Caco-2 (cell line): ENCODE results near the gene PLBD2. TPM values are rescaled to one million over a fixed set of nuclear protein-coding genes. Genes with fewer than 3 reads are reported as not detected.

Experiments
- BruUV-seq: library from RNA; stranded (reverse); fragments of 400-500 nt; replicated peaks from 2 replicates; lab custom pipeline; 2021; lab: Mats Ljungman, UMichigan
- CTCF ChIA-PET: fragments of 300-600 bp; sonication (Branson Sonifier 250); formaldehyde crosslinking; loops from one replicate; lab custom pipeline; 2022; ENCODE audit warnings: antibody characterized with exemption; lab: Charles Lee
- POLR2A ChIA-PET: fragments of 300-600 bp; sonication (Branson Sonifier 250); formaldehyde crosslinking; loops from one replicate; lab custom pipeline; 2022; ENCODE audit warnings: antibody characterized with exemption; lab: Charles Lee
- DNase-seq, 2 experiments: peaks; one replicate each; pipeline versions ENCODE4 v3.0.0 to v3.0.0-alpha.2; 2020 to 2022
- H3K27me3 ChIP-seq: replicated peaks from 2 replicates; pipeline ENCODE4 v1.6.0; 2011; ENCODE audit warnings: low read length; ENCODE audit not compliant: control insufficient read depth, insufficient read depth
- H3K36me3 ChIP-seq: 2 replicates; pipeline ENCODE4 v1.5.1; 2011; ENCODE audit warnings: low read length; ENCODE audit not compliant: control insufficient read depth, insufficient read depth
- H3K4me1 ChIP-seq: fragments of 250-450 bp; sonication (Bioruptor Pico); 2 replicates; pipeline ENCODE4 v1.5.1; 2020; ENCODE audit warnings: mild to moderate bottlenecking
- H3K4me3 ChIP-seq: 2 replicates; pipeline ENCODE4 v1.5.1; 2011; ENCODE audit warnings: low read depth, mild to moderate bottlenecking, control low read depth, low read length
- H3K9me3 ChIP-seq: fragments of 250-450 bp; sonication (Bioruptor Pico); 2 replicates; pipeline ENCODE4 v1.5.1; 2020; ENCODE audit warnings: mild to moderate bottlenecking, moderate library complexity
- H3K27ac Mint-ChIP-seq: one replicate; pipeline ENCODE4 v1.8.0; 2022; ENCODE audit warnings: mixed read lengths; ENCODE audit not compliant: unreplicated experiment
- H3K27me3 Mint-ChIP-seq: one replicate; pipeline ENCODE4 v1.8.0; 2022; ENCODE audit warnings: mixed read lengths; ENCODE audit not compliant: insufficient read depth, unreplicated experiment
- H3K36me3 Mint-ChIP-seq: one replicate; pipeline ENCODE4 v1.8.0; 2022; ENCODE audit warnings: mild to moderate bottlenecking, mixed read lengths; ENCODE audit not compliant: insufficient read depth, unreplicated experiment
- H3K4me1 Mint-ChIP-seq: one replicate; pipeline ENCODE4 v1.8.0; 2022; ENCODE audit warnings: low read depth, mixed read lengths; ENCODE audit not compliant: unreplicated experiment
- H3K4me3 Mint-ChIP-seq: one replicate; pipeline ENCODE4 v1.8.0; 2022; ENCODE audit warnings: mild to moderate bottlenecking, moderate library complexity, mixed read lengths; ENCODE audit not compliant: unreplicated experiment
- H3K9me3 Mint-ChIP-seq: one replicate; pipeline ENCODE4 v1.8.0; 2022; ENCODE audit warnings: mixed read lengths; ENCODE audit not compliant: unreplicated experiment
- CTCF ChIP-seq, 2 experiments: fragments of 200-600 bp in 1 of 2; IDR thresholded peaks; 1 replicate in 1 of 2; 2 replicates in 1 of 2; pipeline versions ENCODE4 v1.5.1 to v1.8.0; 2011 to 2022; ENCODE audit warnings: antibody characterized with exemption in 1 of 2, control low read depth in 1 of 2, inconsistent platforms in 1 of 2, low read depth in 1 of 2, low read length in 1 of 2, mild to moderate bottlenecking in 1 of 2, moderate library complexity in 1 of 2; ENCODE audit not compliant: insufficient read depth in 1 of 2, severe bottlenecking in 1 of 2, unreplicated experiment in 1 of 2
- intact Hi-C: fragments of 100-400 bp; cut with micrococcal nuclease; formaldehyde crosslinking; loops from one replicate; pipeline ENCODE4 v1.10.0; 2022; ENCODE audit not compliant: unreplicated experiment
- total RNA-seq: library from RNA; stranded (reverse); gene quantifications from 2 replicates; pipeline ENCODE4 v1.2.3, GENCODE V29; 2022

Gene PLBD2
- total RNA-seq, 1 experiment from 2014 or later = 43.1 TPM

- Histone ChIP-seq H3K4me3 (no peak overlapping the region), H3K36me3 (no peaks in the 10 kb centered on the region), H3K9me3 (no peaks in the 10 kb centered on the region), H3K4me1 (no peaks in the 10 kb centered on the region), H3K27me3 (no peaks in the 10 kb centered on the region)
- TF ChIP-seq CTCF (IDR thresholded peaks at IDR 0.05; ENCODE audit: insufficient read depth in 1 of 2, low read depth in 1 of 2, low read length in 1 of 2, severe bottlenecking in 1 of 2, unreplicated experiment in 1 of 2) = no peak
- no peaks in the 10 kb centered on the region for H3K9me3 Mint-ChIP-seq
- intact Hi-C loops = no loop called here
- CTCF ChIA-PET = no interaction called here
- H3K36me3 Mint-ChIP-seq = peaks cover 4% of the 10 kb centered on the region
- no peak for DNase-seq
- H3K27ac Mint-ChIP-seq = no peak overlapping the region
- H3K4me1 Mint-ChIP-seq = no peaks in the 10 kb centered on the region
- POLR2A ChIA-PET = no interaction called here
- BruUV-seq = no TSS peak
- no peak overlapping the region for H3K4me3 Mint-ChIP-seq
- peaks cover 10% of the 10 kb centered on the region for H3K27me3 Mint-ChIP-seq
Measured at GRCh38 chr12:113396200-113396599, 37.8 kb downstream of the PLBD2 start.

- no peaks in the 10 kb centered on the region for H3K9me3 Mint-ChIP-seq
- Histone ChIP-seq H3K9me3 (no peaks in the 10 kb centered on the region), H3K4me1 (no peaks in the 10 kb centered on the region), H3K4me3 (no peak overlapping the region), H3K36me3 (no peaks in the 10 kb centered on the region), H3K27me3 (no peaks in the 10 kb centered on the region)
- no peak for DNase-seq
- CTCF ChIA-PET = interaction anchor here (0.6 kb wide), 1 partner anchor 77 kb away, joined by 3 read pairs; no protein-coding TSS in a partner anchor
- H3K4me3 Mint-ChIP-seq = no peak overlapping the region
- BruUV-seq = no TSS peak
- POLR2A ChIA-PET = no interaction called here
- TF ChIP-seq CTCF (IDR thresholded peaks at IDR 0.05; ENCODE audit: insufficient read depth in 1 of 2, low read depth in 1 of 2, low read length in 1 of 2, severe bottlenecking in 1 of 2, unreplicated experiment in 1 of 2) = no peak
- H3K27ac Mint-ChIP-seq = no peak overlapping the region
- H3K27me3 Mint-ChIP-seq = peaks cover 10% of the 10 kb centered on the region
- intact Hi-C loops = no loop called here
- peaks cover 4% of the 10 kb centered on the region for H3K36me3 Mint-ChIP-seq
- no peaks in the 10 kb centered on the region for H3K4me1 Mint-ChIP-seq
Measured at GRCh38 chr12:113396828-113397496, 38.6 kb downstream of the PLBD2 start.

GRCh38 chr12:113397497-113398197, 39.3 kb downstream of the PLBD2 start:
- H3K9me3 ChIP-seq = no peaks in the 10 kb centered on the region
- ChIA-PET CTCF (no interaction called here), POLR2A (no interaction called here)
- H3K27me3 ChIP-seq = no peaks in the 10 kb centered on the region
- no peak for DNase-seq
- no peak overlapping the region for H3K27ac Mint-ChIP-seq
- no peaks in the 10 kb centered on the region for H3K36me3 ChIP-seq
- no TSS peak for BruUV-seq
- no peaks in the 10 kb centered on the region for H3K4me1 ChIP-seq
- no peak overlapping the region for H3K4me3 ChIP-seq
- H3K27me3 Mint-ChIP-seq = peaks cover 10% of the 10 kb centered on the region
- peaks cover 4% of the 10 kb centered on the region for H3K36me3 Mint-ChIP-seq
- intact Hi-C loops = no loop called here
- no peaks in the 10 kb centered on the region for H3K4me1 Mint-ChIP-seq
- no peak overlapping the region for H3K4me3 Mint-ChIP-seq
- no peaks in the 10 kb centered on the region for H3K9me3 Mint-ChIP-seq
- TF ChIP-seq CTCF (IDR thresholded peaks at IDR 0.05; ENCODE audit: insufficient read depth in 1 of 2, low read depth in 1 of 2, low read length in 1 of 2, severe bottlenecking in 1 of 2, unreplicated experiment in 1 of 2) = no peak
